Esophagus squamous epithelium (tissue), 4 donors: Measurements from ENCODE around the gene ANKRD9.

Experiments
- POLR2A ChIP-seq, 4 donors: fragments of 450-650 bp; IDR thresholded peaks; one replicate each; pipeline ENCODE4 v1.6.1; 2017; ENCODE audit warnings: antibody characterized with exemption in 4 of 4, mild to moderate bottlenecking in 4 of 4, moderate library complexity in 3 of 4
- TF ChIP-seq, protein P1 (sequence below), 6 experiments: fragments of 450-650 bp in 4 of 6; fragments of 200-600 bp in 2 of 6; sonication (generic) in 2 of 6; IDR thresholded peaks; one replicate each; pipeline ENCODE4 v1.5.1; 2016 to 2019; ENCODE audit warnings: antibody characterized with exemption in 6 of 6, mild to moderate bottlenecking in 4 of 6, moderate library complexity in 4 of 6

DNA sequence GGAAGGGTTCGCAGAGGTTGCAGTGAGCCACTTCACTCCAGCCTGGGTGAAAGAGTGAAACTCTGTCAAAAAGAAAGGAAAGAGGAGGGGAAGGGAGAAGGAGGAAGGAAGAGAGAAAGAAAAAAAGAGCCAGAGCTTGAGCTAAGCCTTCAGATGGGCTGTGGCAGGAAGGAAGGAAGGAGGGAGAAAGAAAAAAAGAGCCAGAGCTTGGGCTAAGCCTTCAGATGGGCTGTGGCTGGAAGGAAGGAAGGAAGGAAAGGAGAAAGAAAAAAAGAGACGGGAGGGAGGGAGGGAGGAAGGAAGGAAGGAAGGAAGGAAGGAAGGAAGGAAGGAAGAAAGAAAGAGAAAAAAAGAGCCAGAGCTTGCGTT lies 13.6 kb upstream of the ANKRD9 start:
- TF ChIP-seq, protein P1, sequence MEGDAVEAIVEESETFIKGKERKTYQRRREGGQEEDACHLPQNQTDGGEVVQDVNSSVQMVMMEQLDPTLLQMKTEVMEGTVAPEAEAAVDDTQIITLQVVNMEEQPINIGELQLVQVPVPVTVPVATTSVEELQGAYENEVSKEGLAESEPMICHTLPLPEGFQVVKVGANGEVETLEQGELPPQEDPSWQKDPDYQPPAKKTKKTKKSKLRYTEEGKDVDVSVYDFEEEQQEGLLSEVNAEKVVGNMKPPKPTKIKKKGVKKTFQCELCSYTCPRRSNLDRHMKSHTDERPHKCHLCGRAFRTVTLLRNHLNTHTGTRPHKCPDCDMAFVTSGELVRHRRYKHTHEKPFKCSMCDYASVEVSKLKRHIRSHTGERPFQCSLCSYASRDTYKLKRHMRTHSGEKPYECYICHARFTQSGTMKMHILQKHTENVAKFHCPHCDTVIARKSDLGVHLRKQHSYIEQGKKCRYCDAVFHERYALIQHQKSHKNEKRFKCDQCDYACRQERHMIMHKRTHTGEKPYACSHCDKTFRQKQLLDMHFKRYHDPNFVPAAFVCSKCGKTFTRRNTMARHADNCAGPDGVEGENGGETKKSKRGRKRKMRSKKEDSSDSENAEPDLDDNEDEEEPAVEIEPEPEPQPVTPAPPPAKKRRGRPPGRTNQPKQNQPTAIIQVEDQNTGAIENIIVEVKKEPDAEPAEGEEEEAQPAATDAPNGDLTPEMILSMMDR (IDR thresholded peaks at IDR 0.05) = no peak
- no peak for TF ChIP-seq POLR2A (IDR thresholded peaks at IDR 0.05)
